C4-2B (cell line): ENCODE results near the gene ADAM8.
"Not testable (repeated sequence)": the region's sequence is repeated elsewhere in the genome, so short reads cannot be mapped to it uniquely, and the experiment has no call there.

Experiments
- ZFX ChIP-seq: fragments of 450-650 bp; IDR thresholded peaks from 2 replicates; pipeline ENCODE4 v1.6.1; 2017
- TF ChIP-seq, protein P1 (sequence below): fragments of 450-650 bp; conservative IDR thresholded peaks from 2 replicates; pipeline ENCODE4 v1.5.1; 2017; ENCODE audit warnings: mild to moderate bottlenecking

- TF ChIP-seq, protein P1, sequence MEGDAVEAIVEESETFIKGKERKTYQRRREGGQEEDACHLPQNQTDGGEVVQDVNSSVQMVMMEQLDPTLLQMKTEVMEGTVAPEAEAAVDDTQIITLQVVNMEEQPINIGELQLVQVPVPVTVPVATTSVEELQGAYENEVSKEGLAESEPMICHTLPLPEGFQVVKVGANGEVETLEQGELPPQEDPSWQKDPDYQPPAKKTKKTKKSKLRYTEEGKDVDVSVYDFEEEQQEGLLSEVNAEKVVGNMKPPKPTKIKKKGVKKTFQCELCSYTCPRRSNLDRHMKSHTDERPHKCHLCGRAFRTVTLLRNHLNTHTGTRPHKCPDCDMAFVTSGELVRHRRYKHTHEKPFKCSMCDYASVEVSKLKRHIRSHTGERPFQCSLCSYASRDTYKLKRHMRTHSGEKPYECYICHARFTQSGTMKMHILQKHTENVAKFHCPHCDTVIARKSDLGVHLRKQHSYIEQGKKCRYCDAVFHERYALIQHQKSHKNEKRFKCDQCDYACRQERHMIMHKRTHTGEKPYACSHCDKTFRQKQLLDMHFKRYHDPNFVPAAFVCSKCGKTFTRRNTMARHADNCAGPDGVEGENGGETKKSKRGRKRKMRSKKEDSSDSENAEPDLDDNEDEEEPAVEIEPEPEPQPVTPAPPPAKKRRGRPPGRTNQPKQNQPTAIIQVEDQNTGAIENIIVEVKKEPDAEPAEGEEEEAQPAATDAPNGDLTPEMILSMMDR = not testable (repeated sequence)
- TF ChIP-seq ZFX = not testable (repeated sequence)
Measured at GRCh38 chr10:133234796-133235195, 41.9 kb downstream of the ADAM8 start.
